H1 (cell line): Measurements from ENCODE around the gene PRRC2A. TPM values are rescaled to one million over a fixed set of nuclear protein-coding genes. Genes with fewer than 3 reads are reported as not detected.

Experiments
- CTCF ChIA-PET: fragments of 300-600 bp; sonication (Branson Sonifier 250); formaldehyde crosslinking; loops from one replicate; lab custom pipeline; 2021; ENCODE audit not compliant: partially characterized antibody; lab: Charles Lee
- POLR2A ChIA-PET: fragments of 300-600 bp; sonication (Branson Sonifier 250); formaldehyde crosslinking; loops from one replicate; lab custom pipeline; 2021; ENCODE audit warnings: inconsistent platforms; ENCODE audit not compliant: partially characterized antibody; lab: Charles Lee
- DNase-seq, 2 experiments: peaks; one replicate each; pipeline versions ENCODE4 v3.0.0 to v3.0.0-alpha.2; 2010 to 2022; ENCODE audit warnings: low spot score in 2 of 2, low read depth in 1 of 2, mixed read lengths in 1 of 2
- FAIRE-seq: peaks from 2 replicates; lab custom pipeline; 2011; peaks lifted over from hg19 to GRCh38; lab: Jason Lieb, UNC
- H2AFZ ChIP-seq: 2 replicates; pipeline ENCODE4 v1.8.1; 2012; ENCODE audit warnings: low read length, inconsistent platforms
- H2AK5ac ChIP-seq: 2 replicates; pipeline ENCODE4 v1.6.1; 2013; ENCODE audit warnings: low read depth, low read length
- H2BK120ac ChIP-seq: replicated peaks from 2 replicates; pipeline ENCODE3; 2013; ENCODE audit warnings: low read depth, low read length, inconsistent platforms
- H2BK12ac ChIP-seq: 2 replicates; pipeline ENCODE4 v1.6.1; 2013; ENCODE audit warnings: low read depth, low read length
- H2BK15ac ChIP-seq: 2 replicates; pipeline ENCODE4 v1.6.1; 2013; ENCODE audit warnings: low read length
- H2BK20ac ChIP-seq: 2 replicates; pipeline ENCODE4 v1.6.1; 2013; ENCODE audit warnings: low read length
- H2BK5ac ChIP-seq: 2 replicates; pipeline ENCODE4 v1.6.1; 2013; ENCODE audit warnings: low read depth, low read length
- H3K14ac ChIP-seq: 2 replicates; pipeline ENCODE4 v1.6.1; 2013; ENCODE audit warnings: inconsistent platforms; ENCODE audit not compliant: insufficient read length
- H3K18ac ChIP-seq: 2 replicates; pipeline ENCODE4 v1.6.1; 2013; ENCODE audit warnings: low read length; ENCODE audit errors: extremely low read depth
- H3K23ac ChIP-seq: 2 replicates; pipeline ENCODE4 v1.6.1; 2013; ENCODE audit warnings: inconsistent platforms; ENCODE audit not compliant: insufficient read length
- H3K23me2 ChIP-seq: 2 replicates; pipeline ENCODE4 v1.6.1; 2013; ENCODE audit warnings: low read depth, low read length
- H3K27ac ChIP-seq: 2 replicates; pipeline ENCODE4 v1.6.1; 2011; ENCODE audit warnings: low read depth, low read length, inconsistent platforms
- H3K27me3 ChIP-seq, 4 experiments: replicated peaks in 1 of 4; 1 replicate in 1 of 4; 2 replicates in 3 of 4; pipeline versions ENCODE4 v1.6.1 to v1.8.1; 2011 to 2013; ENCODE audit warnings: low read length in 3 of 4, mild to moderate bottlenecking in 3 of 4, inconsistent platforms in 2 of 4, mixed read lengths in 2 of 4, moderate library complexity in 1 of 4; ENCODE audit not compliant: control insufficient read depth in 3 of 4, insufficient read depth in 3 of 4; ENCODE audit errors: extremely low read depth in 1 of 4
- H3K36me3 ChIP-seq, 4 experiments: 2 replicates each; pipeline versions ENCODE4 v1.6.1 to v1.8.1; 2011 to 2013; ENCODE audit warnings: mild to moderate bottlenecking in 4 of 4, low read length in 3 of 4, moderate library complexity in 2 of 4, control low read depth in 1 of 4, inconsistent platforms in 1 of 4; ENCODE audit not compliant: insufficient read depth in 4 of 4, control insufficient read depth in 2 of 4
- H3K4ac ChIP-seq: replicated peaks from 2 replicates; pipeline ENCODE3; 2013; ENCODE audit warnings: low read length, low read depth, mixed read lengths, inconsistent platforms; ENCODE audit not compliant: insufficient read length
- H3K4me1 ChIP-seq, 4 experiments: replicated peaks in 1 of 4; 1 replicate in 1 of 4; 2 replicates in 3 of 4; pipeline versions ENCODE4 v1.6.1 to v1.8.1; 2011 to 2013; ENCODE audit warnings: low read length in 3 of 4, inconsistent platforms in 2 of 4, mixed read lengths in 1 of 4; ENCODE audit not compliant: insufficient read depth in 4 of 4, control insufficient read depth in 3 of 4
- H3K4me2 ChIP-seq, 2 experiments: 2 replicates each; pipeline versions ENCODE4 v1.6.1 to v1.8.1; 2011 to 2013; ENCODE audit warnings: low read depth in 2 of 2, low read length in 2 of 2, control low read depth in 1 of 2, inconsistent platforms in 1 of 2, mild to moderate bottlenecking in 1 of 2; ENCODE audit not compliant: insufficient read depth in 1 of 2
- H3K4me3 ChIP-seq, 4 experiments: fragments of 200-600, 300-600 bp in 1 of 4; sonication (generic), shearing (Covaris generic), sonication (Bioruptor Twin) in 1 of 4; 2 replicates each; pipeline versions ENCODE4 v1.5.1 to v1.8.1; 2011 to 2016; ENCODE audit warnings: low read length in 4 of 4, low read depth in 3 of 4, control low read depth in 2 of 4, inconsistent platforms in 2 of 4, mild to moderate bottlenecking in 2 of 4, mixed read lengths in 1 of 4, moderate library complexity in 1 of 4; ENCODE audit not compliant: insufficient read depth in 2 of 4; ENCODE audit errors: extremely low read depth in 1 of 4
- H3K56ac ChIP-seq: replicated peaks from 2 replicates; pipeline ENCODE3; 2013; ENCODE audit warnings: low read depth, mild to moderate bottlenecking, mixed read lengths, low read length, inconsistent platforms; ENCODE audit not compliant: insufficient read length
- H3K79me1 ChIP-seq: 2 replicates; pipeline ENCODE4 v1.6.1; 2013; ENCODE audit warnings: low read depth, low read length, control low read depth
- H3K79me2 ChIP-seq, 2 experiments: 2 replicates each; pipeline versions ENCODE4 v1.6.1 to v1.8.1; 2012 to 2013; ENCODE audit warnings: low read length in 2 of 2, mild to moderate bottlenecking in 2 of 2, inconsistent platforms in 1 of 2; ENCODE audit not compliant: insufficient read depth in 2 of 2, control insufficient read depth in 1 of 2
- H3K9ac ChIP-seq, 4 experiments: replicated peaks in 1 of 4; 1 replicate in 1 of 4; 2 replicates in 3 of 4; pipeline versions ENCODE4 v1.6.1 to v1.8.1; 2011 to 2013; ENCODE audit warnings: low read depth in 3 of 4, low read length in 3 of 4, control low read depth in 2 of 4, mild to moderate bottlenecking in 2 of 4, moderate library complexity in 2 of 4, inconsistent platforms in 1 of 4; ENCODE audit errors: extremely low read depth in 1 of 4
- H3K9me3 ChIP-seq, 2 experiments: 2 replicates each; pipeline versions ENCODE4 v1.6.1 to v1.8.1; 2012 to 2013; ENCODE audit warnings: mild to moderate bottlenecking in 2 of 2, moderate library complexity in 2 of 2, control low read depth in 1 of 2, inconsistent platforms in 1 of 2, low read depth in 1 of 2, low read length in 1 of 2, mixed read lengths in 1 of 2; ENCODE audit not compliant: insufficient read depth in 2 of 2
- H4K20me1 ChIP-seq, 2 experiments: replicated peaks in 1 of 2; 2 replicates each; pipeline versions ENCODE3 to v1.8.1; 2011 to 2013; ENCODE audit warnings: inconsistent platforms in 2 of 2, low read length in 2 of 2, mild to moderate bottlenecking in 1 of 2; ENCODE audit not compliant: insufficient read depth in 2 of 2, control insufficient read depth in 1 of 2
- H4K5ac ChIP-seq: 2 replicates; pipeline ENCODE4 v1.6.1; 2013; ENCODE audit warnings: low read length, low read depth, mixed read lengths, inconsistent platforms; ENCODE audit not compliant: insufficient read length
- H4K8ac ChIP-seq: 2 replicates; pipeline ENCODE4 v1.8.0; 2013; ENCODE audit warnings: mild to moderate bottlenecking, moderate library complexity, low read length, inconsistent platforms; ENCODE audit not compliant: insufficient read depth; ENCODE audit errors: extremely low read depth
- H4K91ac ChIP-seq: replicated peaks from 2 replicates; pipeline ENCODE3; 2013; ENCODE audit warnings: low read length, mixed read lengths, inconsistent platforms; ENCODE audit not compliant: insufficient read length
- CHD2 ChIP-seq: IDR thresholded peaks from 2 replicates; pipeline ENCODE4 v1.6.1; 2012; ENCODE audit warnings: low read length, improper control_type of control experiment
- EGR1 ChIP-seq: IDR thresholded peaks from 2 replicates; pipeline ENCODE4 v1.6.1; 2011; ENCODE audit warnings: low read depth, low read length, borderline replicate concordance
- JUN ChIP-seq: IDR thresholded peaks from 2 replicates; pipeline ENCODE4 v1.6.1; 2011; ENCODE audit warnings: low read depth, mild to moderate bottlenecking, improper control_type of control experiment, low read length
- JUND ChIP-seq: IDR thresholded peaks from 2 replicates; pipeline ENCODE4 v1.6.1; 2011; ENCODE audit warnings: mild to moderate bottlenecking, improper control_type of control experiment, low read length
- KDM5A ChIP-seq: fragments of 200-600 bp; IDR thresholded peaks from 2 replicates; pipeline ENCODE4 v1.7.1; 2012; ENCODE audit warnings: mild to moderate bottlenecking, low read length, inconsistent platforms, mixed read lengths
- NANOG ChIP-seq: IDR thresholded peaks from 2 replicates; pipeline ENCODE4 v1.6.1; 2011; ENCODE audit warnings: low read length, low read depth, mild to moderate bottlenecking, inconsistent platforms; ENCODE audit not compliant: insufficient read depth, poor library complexity, severe bottlenecking
- PHF8 ChIP-seq: fragments of 200-600 bp; sonication (generic); conservative IDR thresholded peaks from 2 replicates; pipeline ENCODE4 v1.7.1; 2012; ENCODE audit warnings: low read depth, mild to moderate bottlenecking, inconsistent platforms, low read length, moderate library complexity
- POLR2AphosphoS5 ChIP-seq: IDR thresholded peaks from 2 replicates; pipeline ENCODE4 v1.6.1; 2011; ENCODE audit warnings: low read depth, low read length
- RNF2 ChIP-seq: fragments of 200-900, 300-1000 bp; sonication (generic); IDR thresholded peaks from 2 replicates; pipeline ENCODE4 v1.7.1; 2016; ENCODE audit warnings: borderline replicate concordance, low read depth, mild to moderate bottlenecking, antibody characterized with exemption, low read length; ENCODE audit not compliant: poor library complexity, severe bottlenecking; ENCODE audit errors: missing control alignments
- SIRT6 ChIP-seq: IDR thresholded peaks from one replicate; pipeline ENCODE4 v1.7.1; 2012; ENCODE audit warnings: low read length, inconsistent platforms
- TAF1 ChIP-seq: IDR thresholded peaks from 2 replicates; pipeline ENCODE4 v1.6.1; 2011; ENCODE audit warnings: mild to moderate bottlenecking, low read depth, low read length
- WGBS, 2 experiments: shearing (Covaris generic) in 1 of 2; methylation state at CpG; one replicate each; pipeline versions ENCODE4 v1.1.6 to v1.1.7; 2013 to 2015; ENCODE audit warnings: low lambda C conversion rate in 2 of 2, mixed read lengths in 2 of 2, inconsistent platforms in 1 of 2, low coverage in 1 of 2, missing lambda C conversion rate in 1 of 2; ENCODE audit not compliant: insufficient replicate concordance in 2 of 2, insufficient coverage in 1 of 2, insufficient read length in 1 of 2; ENCODE audit errors: extremely low coverage in 1 of 2, missing lambda C conversion rate in 1 of 2; 5-methylcytosine and 5-hydroxymethylcytosine counted together
- polyA plus RNA-seq, 7 experiments: library from polyadenylated mRNA; depleted of rRNA in 3 of 7; stranded (reverse) in 5 of 7; unstranded in 2 of 7; fragments of >200 nt in 5 of 7; fragments of 200-250 nt in 2 of 7; gene quantifications; 1 replicate in 5 of 7; 2 replicates in 1 of 7; 4 replicates in 1 of 7; pipeline versions ENCODE4 v1.2.1 to v1.2.3, GENCODE V29; 2011 to 2013; ENCODE audit warnings: missing spikeins in 2 of 7, mixed read lengths in 2 of 7
- total RNA-seq: library from RNA; stranded (reverse); fragmentation: NEBNext Ultra II Directional; extraction: Animal tissue kit (Norgen Biotek cat#: 25700); gene quantifications from 2 replicates; pipeline ENCODE4 v1.2.1, GENCODE V29; 2021
- TF ChIP-seq, protein P1 (sequence below): IDR thresholded peaks from 2 replicates; pipeline ENCODE4 v1.6.1; 2012; ENCODE audit warnings: low read length, inconsistent platforms

PRRC2A gene
- total and polyA plus RNA-seq, 2 of the 8 experiments (the other 6 are each of a cell fraction or from before 2014, with no cell fraction given) = 118 to 300 TPM

DNA sequence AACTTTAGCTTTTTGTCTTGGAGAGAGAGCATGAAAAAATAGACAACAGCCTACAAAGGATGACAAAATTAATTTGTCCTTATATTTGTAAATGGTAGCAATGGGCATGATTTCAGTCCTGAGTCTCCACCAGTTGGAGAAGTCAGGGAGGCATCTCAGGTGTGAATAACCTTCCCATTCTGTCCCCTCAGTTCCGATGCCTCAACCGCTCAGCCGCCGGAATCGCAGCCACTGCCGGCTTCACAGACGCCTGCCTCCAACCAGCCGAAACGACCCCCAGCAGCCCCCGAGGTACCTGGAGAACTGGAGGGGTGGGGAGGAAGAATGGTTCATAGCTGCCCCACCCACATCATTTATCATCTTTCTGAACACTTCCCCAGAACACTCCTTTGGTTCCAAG, 3.6 kb downstream of the PRRC2A start:
- Histone ChIP-seq H2AK5ac (no peak overlapping the region), H3K4ac (no peak overlapping the region), H3K4me1 (peaks cover 0 to 2% (median 0%) of the 10 kb centered on the region in 4 experiments; a peak in 1 of 7 replicates), H3K9me3 (no peaks in the 10 kb centered on the region), H4K20me1 (peaks cover 4 to 21% of the 10 kb centered on the region in 2 experiments), H4K5ac (no peak overlapping the region), H3K23me2 (peaks cover 5% of the 10 kb centered on the region; the same call in 1 of the 2 replicates), H3K4me2 (no peak overlapping the region), H3K23ac (no peak overlapping the region), H3K14ac (no peak overlapping the region), H2BK20ac (no peak overlapping the region), H2BK5ac (no peak overlapping the region), H2AFZ (no peak overlapping the region), H3K27ac (no peak overlapping the region), H3K79me1 (peaks cover 15% of the 10 kb centered on the region; the same call in 1 of the 2 replicates), H3K18ac (no peak overlapping the region), H3K9ac (no peak overlapping the region), H3K79me2 (peaks cover 24 to 46% of the 10 kb centered on the region in 2 experiments), H3K4me3 (no peak overlapping the region), H2BK12ac (no peak overlapping the region), H4K8ac (peak overlapping the region; percentile 59; the same call in 1 of the 2 replicates), H3K56ac (no peak overlapping the region), H4K91ac (no peak overlapping the region), H2BK15ac (no peak overlapping the region), H3K36me3 (peaks cover 58 to 72% (median 62%) of the 10 kb centered on the region in 4 experiments), H3K27me3 (no peaks in the 10 kb centered on the region), H2BK120ac (no peak overlapping the region)
- no peak for FAIRE-seq
- ChIA-PET POLR2A (interaction anchor here (0.6 to 34.9 kb wide), 6 partner anchors 15 to 92 kb away, joined by 3 to 883 read pairs (median 105); partner anchors contain the start of genes APOM, ATP6V1G2, BAG6 and C6orf47), CTCF (interaction anchor here (0.6 to 2.7 kb wide), 2 partner anchors 77 to 117 kb away, joined by 3 to 9 read pairs; partner anchors contain the start of genes ATP6V1G2 and NFKBIL1)
- DNase-seq = no peak
- WGBS, 2 experiments = 97% methylated on average over 10 of the region's 10 CpGs; no CpG with 5 or more reads in 1 of the 2 experiments
- TF ChIP-seq CHD2 = no peak
- no peak for TF ChIP-seq KDM5A
- no peak for TF ChIP-seq RNF2
- TF ChIP-seq PHF8 = no peak
- no peak for TF ChIP-seq JUND
- TF ChIP-seq, protein P1, sequence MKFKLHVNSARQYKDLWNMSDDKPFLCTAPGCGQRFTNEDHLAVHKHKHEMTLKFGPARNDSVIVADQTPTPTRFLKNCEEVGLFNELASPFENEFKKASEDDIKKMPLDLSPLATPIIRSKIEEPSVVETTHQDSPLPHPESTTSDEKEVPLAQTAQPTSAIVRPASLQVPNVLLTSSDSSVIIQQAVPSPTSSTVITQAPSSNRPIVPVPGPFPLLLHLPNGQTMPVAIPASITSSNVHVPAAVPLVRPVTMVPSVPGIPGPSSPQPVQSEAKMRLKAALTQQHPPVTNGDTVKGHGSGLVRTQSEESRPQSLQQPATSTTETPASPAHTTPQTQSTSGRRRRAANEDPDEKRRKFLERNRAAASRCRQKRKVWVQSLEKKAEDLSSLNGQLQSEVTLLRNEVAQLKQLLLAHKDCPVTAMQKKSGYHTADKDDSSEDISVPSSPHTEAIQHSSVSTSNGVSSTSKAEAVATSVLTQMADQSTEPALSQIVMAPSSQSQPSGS = no peak
- TF ChIP-seq TAF1 = no peak
- TF ChIP-seq JUN = no peak
- no peak for TF ChIP-seq POLR2AphosphoS5
- TF ChIP-seq SIRT6 = no peak
- no peak for TF ChIP-seq NANOG
- TF ChIP-seq EGR1 = no peak
